ENCODE results near the gene UBL3. TPM values are rescaled to one million over a fixed set of nuclear protein-coding genes. Genes with fewer than 3 reads are reported as not detected.

UBL3 gene
- total RNA-seq, 2 donors from 2014 or later, result 20.4 to 26.4 TPM

- no peak overlapping the region for H3K4me3 ChIP-seq
- no peaks in the 10 kb centered on the region for H3K4me1 ChIP-seq
- H3K27ac ChIP-seq, result no peak overlapping the region
- H3K9me3 ChIP-seq, result no peaks in the 10 kb centered on the region
- no peak for DNase-seq (ENCODE audit: low spot score)
- TF ChIP-seq, protein P1, sequence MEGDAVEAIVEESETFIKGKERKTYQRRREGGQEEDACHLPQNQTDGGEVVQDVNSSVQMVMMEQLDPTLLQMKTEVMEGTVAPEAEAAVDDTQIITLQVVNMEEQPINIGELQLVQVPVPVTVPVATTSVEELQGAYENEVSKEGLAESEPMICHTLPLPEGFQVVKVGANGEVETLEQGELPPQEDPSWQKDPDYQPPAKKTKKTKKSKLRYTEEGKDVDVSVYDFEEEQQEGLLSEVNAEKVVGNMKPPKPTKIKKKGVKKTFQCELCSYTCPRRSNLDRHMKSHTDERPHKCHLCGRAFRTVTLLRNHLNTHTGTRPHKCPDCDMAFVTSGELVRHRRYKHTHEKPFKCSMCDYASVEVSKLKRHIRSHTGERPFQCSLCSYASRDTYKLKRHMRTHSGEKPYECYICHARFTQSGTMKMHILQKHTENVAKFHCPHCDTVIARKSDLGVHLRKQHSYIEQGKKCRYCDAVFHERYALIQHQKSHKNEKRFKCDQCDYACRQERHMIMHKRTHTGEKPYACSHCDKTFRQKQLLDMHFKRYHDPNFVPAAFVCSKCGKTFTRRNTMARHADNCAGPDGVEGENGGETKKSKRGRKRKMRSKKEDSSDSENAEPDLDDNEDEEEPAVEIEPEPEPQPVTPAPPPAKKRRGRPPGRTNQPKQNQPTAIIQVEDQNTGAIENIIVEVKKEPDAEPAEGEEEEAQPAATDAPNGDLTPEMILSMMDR (IDR thresholded peaks at IDR 0.05), result no peak
- no peaks in the 10 kb centered on the region for H3K36me3 ChIP-seq
- no peaks in the 10 kb centered on the region for H3K27me3 ChIP-seq
These were observed 33.6 kb upstream of the UBL3 start for GRCh38 chr13:29883941-29884518.

DNA sequence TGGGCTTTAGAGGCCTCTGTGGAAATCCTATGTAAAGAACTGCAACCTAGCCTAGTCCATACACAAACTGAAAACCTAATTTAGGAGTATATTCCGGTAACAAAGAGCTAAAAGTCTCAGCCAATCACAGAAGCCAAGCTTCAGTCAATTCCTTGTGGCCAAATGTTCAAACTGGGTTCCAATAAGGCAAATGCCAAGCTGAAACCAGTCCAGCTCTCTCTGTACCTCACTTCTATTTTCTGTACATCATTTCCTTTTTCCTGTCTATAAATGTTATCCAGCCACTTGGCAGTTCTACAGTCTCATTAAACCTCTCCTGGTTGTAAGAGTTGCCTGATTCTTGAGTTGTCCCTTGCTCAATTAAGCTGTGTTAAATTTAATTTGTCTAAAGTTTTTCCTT lies 31.7 kb upstream of the UBL3 start:
- Histone ChIP-seq H3K36me3 (no peaks in the 10 kb centered on the region), H3K27me3 (no peaks in the 10 kb centered on the region), H3K27ac (no peak overlapping the region), H3K4me1 (no peaks in the 10 kb centered on the region), H3K9me3 (no peaks in the 10 kb centered on the region), H3K4me3 (no peak overlapping the region)
- TF ChIP-seq, protein P1 (IDR thresholded peaks at IDR 0.05), result no peak
- DNase-seq (ENCODE audit: low spot score), result no peak

DNA sequence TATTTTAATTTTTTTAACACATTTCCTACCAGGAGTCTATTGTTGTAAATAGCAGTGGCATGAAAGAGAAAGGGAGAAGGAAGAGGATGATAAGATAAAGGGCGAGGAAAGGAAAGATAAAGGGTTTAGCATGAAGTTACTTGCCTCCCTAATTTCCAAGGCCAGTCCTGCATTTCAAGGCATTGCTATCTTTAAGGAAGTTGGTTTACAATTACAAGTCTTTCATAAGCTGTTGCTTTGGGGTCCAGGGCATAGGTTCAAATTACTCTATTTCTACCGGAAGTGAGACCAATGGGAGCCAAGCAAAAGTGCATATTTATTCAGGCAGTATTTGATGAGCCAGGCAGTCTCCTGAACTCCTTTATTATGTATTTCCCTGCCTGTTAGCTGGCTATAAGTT lies 27.7 kb upstream of the UBL3 start:
- H3K4me1 ChIP-seq, result no peaks in the 10 kb centered on the region
- no peak overlapping the region for H3K27ac ChIP-seq
- TF ChIP-seq, protein P1 (IDR thresholded peaks at IDR 0.05), result no peak
- H3K4me3 ChIP-seq, result no peak overlapping the region
- H3K27me3 ChIP-seq, result no peaks in the 10 kb centered on the region
- no peaks in the 10 kb centered on the region for H3K36me3 ChIP-seq
- H3K9me3 ChIP-seq, result no peaks in the 10 kb centered on the region
- DNase-seq (ENCODE audit: low spot score), result no peak

- no peak overlapping the region for H3K27ac ChIP-seq
- TF ChIP-seq, protein P1 (IDR thresholded peaks at IDR 0.05), result no peak
- no peaks in the 10 kb centered on the region for H3K9me3 ChIP-seq
- H3K27me3 ChIP-seq, result no peaks in the 10 kb centered on the region
- DNase-seq (ENCODE audit: low spot score), result no peak
- H3K36me3 ChIP-seq, result no peaks in the 10 kb centered on the region
- no peak overlapping the region for H3K4me3 ChIP-seq
- no peaks in the 10 kb centered on the region for H3K4me1 ChIP-seq
These were observed 27.1 kb upstream of the UBL3 start for GRCh38 chr13:29877456-29878078.

GRCh38 chr13:29875646-29876045 lies 25.2 kb upstream of the UBL3 start:
- TF ChIP-seq, protein P1 (IDR thresholded peaks at IDR 0.05), result no peak
- H3K4me1 ChIP-seq, result no peaks in the 10 kb centered on the region
- no peak overlapping the region for H3K27ac ChIP-seq
- no peaks in the 10 kb centered on the region for H3K9me3 ChIP-seq
- DNase-seq (ENCODE audit: low spot score), result no peak
- H3K27me3 ChIP-seq, result no peaks in the 10 kb centered on the region
- no peak overlapping the region for H3K4me3 ChIP-seq
- no peaks in the 10 kb centered on the region for H3K36me3 ChIP-seq

DNA sequence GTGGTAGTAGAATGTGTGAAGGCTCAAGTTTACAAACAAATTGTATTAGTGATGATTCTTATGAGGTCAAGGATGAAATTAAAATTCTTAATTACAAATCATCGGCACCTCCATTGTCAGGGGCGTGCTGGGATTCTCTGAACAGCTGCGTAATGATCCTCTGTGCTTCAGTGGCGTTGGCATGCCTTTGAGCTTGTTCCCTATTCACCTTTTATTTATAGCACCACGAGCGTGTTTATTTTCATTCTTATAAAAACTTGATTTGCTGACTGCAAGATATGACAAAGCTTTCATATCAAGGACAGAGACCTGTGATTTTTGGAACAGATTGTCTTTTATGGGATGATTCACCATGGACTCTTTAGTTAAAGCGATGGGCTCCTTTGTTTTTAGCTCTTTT lies 18.2 kb upstream of the UBL3 start:
- Histone ChIP-seq H3K4me3 (no peak overlapping the region), H3K9me3 (no peaks in the 10 kb centered on the region), H3K27ac (no peak overlapping the region), H3K27me3 (no peaks in the 10 kb centered on the region), H3K4me1 (no peaks in the 10 kb centered on the region), H3K36me3 (no peaks in the 10 kb centered on the region)
- no peak for DNase-seq (ENCODE audit: low spot score)
- TF ChIP-seq, protein P1 (IDR thresholded peaks at IDR 0.05), result no peak

Measured in right atrium auricular region (tissue), 2 donors.